Measurements from ENCODE around the gene EXOC4.

Gene EXOC4

DNA sequence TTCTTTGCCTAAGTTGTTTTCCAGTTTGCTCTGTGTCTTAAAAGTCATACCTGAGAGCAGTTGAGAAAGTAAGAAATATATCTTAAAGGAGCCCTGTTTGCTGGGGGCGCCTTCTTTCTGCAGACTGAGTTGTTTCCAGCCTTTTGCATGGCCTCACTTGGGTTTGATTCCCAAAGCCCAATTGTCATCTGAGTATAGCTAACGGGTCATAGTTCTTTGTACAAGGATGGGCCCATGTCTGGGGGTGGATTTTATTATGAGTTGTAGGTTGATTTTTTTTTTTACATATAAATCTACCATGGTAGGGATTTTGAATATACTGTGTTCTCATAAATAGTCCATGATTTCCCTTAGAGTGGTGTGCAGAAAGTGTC, 555.6 kb downstream of the EXOC4 start:
- DNase-seq, result no peak

GRCh38 chr7:133812877-133813276, 560.0 kb downstream of the EXOC4 start:
- no peak for DNase-seq

DNA sequence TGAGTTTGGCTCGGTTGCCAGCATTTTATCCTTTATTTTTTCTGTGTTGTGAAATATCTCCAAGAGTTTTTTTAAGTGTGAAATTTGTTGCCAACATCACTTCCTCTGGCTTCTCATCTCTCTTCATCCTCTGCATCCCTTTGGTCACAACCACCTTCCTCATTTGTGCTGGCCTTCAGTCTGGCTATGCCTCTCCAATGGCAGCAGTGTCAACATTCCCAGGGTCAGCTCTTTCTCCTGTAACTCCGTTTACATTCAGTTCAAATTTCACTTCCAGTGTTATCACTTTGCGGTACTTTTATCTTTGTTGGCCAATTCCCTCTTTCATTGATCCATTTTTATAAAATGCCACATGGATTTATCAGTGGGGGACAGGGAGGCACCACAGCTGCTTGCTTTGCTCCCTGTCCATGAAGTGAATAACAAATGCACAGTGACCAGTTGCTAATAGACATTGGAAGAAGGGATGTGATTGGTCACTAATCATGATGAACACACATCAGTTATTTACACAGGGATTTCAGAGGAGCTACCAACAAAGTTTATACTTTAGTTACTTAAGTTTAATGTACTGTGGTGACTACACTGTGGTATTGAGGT, 562.8 kb downstream of the EXOC4 start:
- no peak for DNase-seq

- DNase-seq, result no peak
Measured at GRCh38 chr7:133819695-133820094, 566.8 kb downstream of the EXOC4 start.

DNA sequence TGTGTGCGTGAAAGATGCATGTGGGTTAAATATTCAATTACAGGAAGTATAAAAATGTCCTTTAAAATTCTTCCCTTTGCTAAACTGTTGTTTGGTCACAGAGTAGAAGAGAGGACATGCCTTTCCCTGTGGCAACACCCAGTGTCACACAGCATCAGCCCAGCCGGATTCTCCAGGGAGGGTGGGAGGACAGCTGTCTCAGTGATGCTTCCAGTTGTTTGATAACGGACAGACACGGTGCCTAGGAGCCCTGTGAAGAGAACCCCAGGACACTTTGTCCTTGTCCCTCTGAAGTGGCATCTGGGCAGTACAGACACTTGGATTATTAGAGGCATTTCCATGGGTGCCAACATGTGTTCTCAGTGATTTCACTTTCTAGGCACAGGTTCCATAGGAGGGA, 567.7 kb downstream of the EXOC4 start:
- DNase-seq, result no peak

DNA sequence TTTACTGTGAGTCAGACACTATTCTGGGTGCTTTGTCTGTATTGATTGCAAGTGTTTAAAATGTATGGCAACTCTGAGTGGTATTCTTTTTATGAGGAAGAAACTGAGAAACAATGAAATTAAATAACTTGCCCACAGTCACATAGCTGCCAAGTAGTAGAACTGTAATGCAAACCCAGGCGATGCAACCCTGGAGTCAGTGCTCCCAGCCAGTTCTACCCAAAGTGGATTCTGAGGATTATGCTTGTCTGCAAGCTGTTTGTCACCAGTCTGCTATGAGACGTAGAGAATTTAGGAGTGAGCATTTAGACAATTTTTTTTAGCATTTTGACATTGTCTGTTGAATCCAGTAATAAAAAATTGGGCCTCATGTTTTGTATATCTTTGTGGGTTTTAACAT, 568.3 kb downstream of the EXOC4 start:
- DNase-seq, result no peak

- no peak for DNase-seq
Measured at GRCh38 chr7:133822001-133822641, 569.2 kb downstream of the EXOC4 start.

GRCh38 chr7:133822868-133823552, 570.1 kb downstream of the EXOC4 start:
- no peak for DNase-seq

- no peak for DNase-seq
Measured at GRCh38 chr7:133824132-133824531, 571.3 kb downstream of the EXOC4 start.

DNA sequence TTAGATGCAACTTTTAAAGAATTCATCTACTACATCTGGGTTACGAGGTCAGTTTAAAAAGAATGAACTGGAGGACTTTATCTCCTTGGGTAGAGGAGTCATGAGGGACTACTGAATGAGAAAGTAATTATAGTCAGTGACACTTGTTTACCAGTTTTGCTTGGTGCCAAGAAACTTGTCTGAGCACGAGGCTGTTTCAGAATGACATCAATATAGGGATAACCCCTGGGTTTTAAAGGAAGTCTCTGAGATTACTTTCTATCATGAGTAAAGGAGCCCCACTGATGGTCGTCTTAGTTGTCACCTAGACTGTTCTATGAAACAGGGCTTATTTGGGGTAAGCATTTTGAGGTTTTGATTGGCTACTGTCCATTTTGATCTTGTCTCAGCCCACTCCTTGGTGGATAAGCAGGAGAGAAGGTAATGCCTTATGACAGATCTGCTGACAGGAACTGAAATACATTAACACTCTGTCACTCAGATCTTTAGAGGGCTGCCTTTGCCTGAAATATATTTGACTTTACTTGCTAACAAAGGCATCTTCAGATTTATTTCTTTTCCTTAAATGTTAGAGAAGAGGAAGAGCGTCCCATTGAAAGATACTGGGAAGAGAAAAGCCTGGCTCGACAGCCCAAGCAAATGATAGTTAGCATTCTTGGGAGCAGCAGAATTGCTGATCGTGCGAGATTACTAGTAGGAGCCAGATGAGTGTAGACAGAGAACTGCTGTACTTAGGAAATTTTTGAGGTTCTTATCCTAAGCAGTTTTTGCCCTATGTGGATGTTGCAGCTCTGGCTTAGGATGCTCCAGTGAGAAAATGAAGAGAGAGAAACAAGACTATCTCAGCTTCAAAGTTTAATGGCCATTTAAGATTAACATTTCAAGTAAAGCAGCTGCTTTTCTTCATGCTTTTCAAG, 575.1 kb downstream of the EXOC4 start:
- DNase-seq, result no peak

- no peak for DNase-seq
Measured at GRCh38 chr7:133828906-133829305, 576.0 kb downstream of the EXOC4 start.

- DNase-seq, result no peak
Measured at GRCh38 chr7:133829336-133829897, 576.5 kb downstream of the EXOC4 start.

DNA sequence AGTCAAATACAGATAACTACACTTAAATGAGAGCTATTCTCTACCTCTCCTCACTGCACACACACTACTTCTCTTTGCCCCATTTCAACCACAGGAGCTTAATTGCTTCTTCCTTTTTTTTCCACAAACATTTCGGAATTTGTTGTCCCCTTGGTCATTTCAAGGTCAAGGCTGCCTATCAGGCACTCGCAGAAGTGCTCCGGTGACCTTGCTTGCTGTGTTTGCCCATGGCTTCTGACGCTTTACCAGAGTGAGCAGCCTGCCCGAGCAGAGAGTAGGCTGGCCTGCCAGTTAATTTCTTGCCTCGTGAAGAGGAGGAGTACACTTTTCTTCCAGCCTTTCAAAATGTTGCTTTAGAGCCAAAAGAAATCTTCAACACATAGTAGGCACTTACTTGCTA, 577.2 kb downstream of the EXOC4 start:
- DNase-seq, result no peak

- DNase-seq, result peak; percentile 12
Measured at GRCh38 chr7:133836666-133837065, 583.8 kb downstream of the EXOC4 start.

DNA sequence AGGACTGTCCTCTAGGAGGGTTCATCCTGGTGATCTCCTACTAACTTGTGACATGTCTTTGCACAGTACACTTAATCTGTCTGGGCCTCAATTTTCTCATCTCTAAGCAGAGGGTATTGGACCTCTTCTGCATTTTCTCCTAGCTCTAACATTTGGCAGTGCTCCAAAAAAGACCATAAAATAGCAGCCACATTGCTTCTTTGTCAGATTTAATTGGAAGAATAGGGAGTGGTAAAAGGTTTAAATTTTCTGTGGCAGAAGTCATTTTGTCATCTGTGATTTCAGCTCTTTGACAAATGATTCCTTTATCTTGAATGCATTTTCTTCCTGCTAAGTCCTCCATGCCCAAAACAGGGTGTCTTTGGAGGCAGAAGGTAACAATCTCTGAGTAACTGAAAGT, 584.3 kb downstream of the EXOC4 start:
- peak; percentile 25 for DNase-seq

DNA sequence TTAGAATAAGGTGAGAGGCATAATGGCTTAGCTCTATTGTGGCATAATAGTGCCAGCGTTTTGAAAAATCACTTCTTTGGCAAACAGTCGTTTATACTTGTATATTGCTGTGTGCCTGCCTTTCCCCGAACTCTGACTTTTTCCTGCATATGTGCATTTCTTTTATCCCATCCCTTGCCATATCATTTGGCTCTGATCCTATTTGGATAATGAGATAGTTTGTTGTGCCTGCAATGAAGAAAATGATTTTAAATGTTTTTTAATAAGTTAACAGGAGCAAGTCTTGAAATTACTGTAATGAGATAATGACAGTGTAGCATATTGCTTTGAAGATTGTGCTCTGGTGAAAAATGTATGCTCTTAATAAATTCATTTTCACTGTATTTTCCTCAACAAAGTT, 586.2 kb downstream of the EXOC4 start:
- DNase-seq, result no peak

GRCh38 chr7:133843341-133843740, 590.5 kb downstream of the EXOC4 start:
- DNase-seq, result no peak

GRCh38 chr7:133845005-133845404, 592.1 kb downstream of the EXOC4 start:
- no peak for DNase-seq

GRCh38 chr7:133846203-133846945, 593.5 kb downstream of the EXOC4 start:
- no peak for DNase-seq

DNA sequence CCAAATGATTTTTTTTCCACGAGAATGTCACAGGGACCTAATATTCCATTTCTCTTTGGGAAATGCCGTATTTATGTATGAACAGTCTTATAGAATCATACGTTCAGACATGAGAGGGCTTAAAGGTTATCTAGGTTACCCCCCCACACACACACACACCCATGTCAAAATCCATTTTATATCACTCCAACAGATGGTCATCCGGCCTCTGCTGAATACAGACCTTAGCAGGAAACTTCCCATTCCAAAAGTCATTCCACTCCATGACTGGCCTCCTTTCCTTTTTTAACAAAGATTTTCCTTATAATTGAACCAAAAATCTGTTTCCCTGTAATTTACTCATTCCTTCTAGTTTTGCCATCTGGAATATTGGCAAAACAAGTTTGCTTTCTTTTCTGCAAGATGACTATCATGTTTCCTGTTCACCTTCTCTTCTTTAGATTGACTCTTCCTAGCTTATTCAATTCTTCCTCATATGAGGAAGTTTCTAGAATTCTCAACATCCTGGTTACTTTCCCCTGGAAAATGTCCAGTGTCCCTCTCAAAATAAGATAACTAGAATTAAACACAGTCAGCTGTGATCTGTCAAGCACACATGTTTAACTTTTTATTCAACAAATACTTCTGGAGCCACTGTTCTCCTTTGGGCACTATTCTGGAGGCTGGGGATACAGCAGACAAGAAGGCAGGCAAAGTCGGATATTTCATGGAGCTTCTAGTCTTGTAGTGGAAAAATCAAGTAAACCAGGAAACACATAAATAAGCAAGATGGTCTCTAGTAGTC, 597.8 kb downstream of the EXOC4 start:
- no peak for DNase-seq

DNA sequence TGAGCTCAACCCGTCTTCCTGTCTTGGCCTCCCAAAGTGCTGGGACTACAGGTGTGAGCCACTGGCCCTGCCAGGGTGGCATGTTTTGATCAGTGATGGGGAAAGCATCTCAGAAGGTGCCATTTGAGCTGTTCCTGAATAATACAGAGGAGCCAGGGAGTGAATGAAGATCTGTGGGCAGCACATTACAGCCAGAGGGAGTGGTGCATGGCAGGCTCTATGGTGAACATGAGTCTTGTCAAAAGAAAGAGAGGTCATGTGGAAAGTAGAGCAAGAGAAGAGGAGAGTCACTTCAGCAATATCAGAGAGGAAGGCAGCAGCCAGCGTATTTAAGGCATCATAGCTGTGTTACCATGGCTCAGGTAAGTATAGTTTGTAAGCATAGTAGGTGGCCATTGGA, 598.5 kb downstream of the EXOC4 start:
- no peak for DNase-seq

Data from NCI-H2081 treated with DMSO at 0.1 percent for 48 hours (cell line).